Brain microvascular endothelial cell (primary cell): ENCODE measurements around the gene SPATA32.

Experiments
- DNase-seq: peaks from one replicate; pipeline ENCODE4 v3.0.0-alpha.2; 2020
- H3K27ac ChIP-seq: fragments of 250-450 bp; sonication (Bioruptor Pico); 2 replicates; pipeline ENCODE4 v1.5.1; 2020; ENCODE audit warnings: mild to moderate bottlenecking, moderate library complexity
- H3K27me3 ChIP-seq: fragments of 250-450 bp; sonication (Bioruptor Pico); replicated peaks from 2 replicates; pipeline ENCODE4 v1.5.1; 2020; ENCODE audit warnings: mild to moderate bottlenecking
- H3K36me3 ChIP-seq: fragments of 250-450 bp; sonication (Bioruptor Pico); replicated peaks from 2 replicates; pipeline ENCODE4 v1.5.1; 2020; ENCODE audit warnings: mild to moderate bottlenecking
- H3K4me3 ChIP-seq: 2 replicates; pipeline ENCODE4 v1.5.1; 2011; ENCODE audit warnings: low read depth, mild to moderate bottlenecking, control low read depth, low read length, moderate library complexity
- in situ Hi-C: cut with HindIII; loops from 2 replicates; pipeline ENCODE4 v1.10.0; 2017; ENCODE audit warnings: low sequenced_read_pairs, low pct_ligation_motif_present
- TF ChIP-seq, protein P1 (sequence below): IDR thresholded peaks from 2 replicates; pipeline ENCODE4 v1.5.1; 2011; ENCODE audit warnings: low read depth, mild to moderate bottlenecking, moderate library complexity, low read length, control low read depth, inconsistent platforms; ENCODE audit errors: missing control alignments

SPATA32 gene

GRCh38 chr17:45244725-45245656, 16.9 kb downstream of the SPATA32 start:
- TF ChIP-seq, protein P1, sequence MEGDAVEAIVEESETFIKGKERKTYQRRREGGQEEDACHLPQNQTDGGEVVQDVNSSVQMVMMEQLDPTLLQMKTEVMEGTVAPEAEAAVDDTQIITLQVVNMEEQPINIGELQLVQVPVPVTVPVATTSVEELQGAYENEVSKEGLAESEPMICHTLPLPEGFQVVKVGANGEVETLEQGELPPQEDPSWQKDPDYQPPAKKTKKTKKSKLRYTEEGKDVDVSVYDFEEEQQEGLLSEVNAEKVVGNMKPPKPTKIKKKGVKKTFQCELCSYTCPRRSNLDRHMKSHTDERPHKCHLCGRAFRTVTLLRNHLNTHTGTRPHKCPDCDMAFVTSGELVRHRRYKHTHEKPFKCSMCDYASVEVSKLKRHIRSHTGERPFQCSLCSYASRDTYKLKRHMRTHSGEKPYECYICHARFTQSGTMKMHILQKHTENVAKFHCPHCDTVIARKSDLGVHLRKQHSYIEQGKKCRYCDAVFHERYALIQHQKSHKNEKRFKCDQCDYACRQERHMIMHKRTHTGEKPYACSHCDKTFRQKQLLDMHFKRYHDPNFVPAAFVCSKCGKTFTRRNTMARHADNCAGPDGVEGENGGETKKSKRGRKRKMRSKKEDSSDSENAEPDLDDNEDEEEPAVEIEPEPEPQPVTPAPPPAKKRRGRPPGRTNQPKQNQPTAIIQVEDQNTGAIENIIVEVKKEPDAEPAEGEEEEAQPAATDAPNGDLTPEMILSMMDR = no peak
- H3K4me3 ChIP-seq = no peak overlapping the region
- H3K27ac ChIP-seq = no peak overlapping the region
- in situ Hi-C loops = no loop called here
- no peak for DNase-seq
- H3K27me3 ChIP-seq = peaks cover 11% of the 10 kb centered on the region
- H3K36me3 ChIP-seq = no peaks in the 10 kb centered on the region

GRCh38 chr17:45243750-45244149, 18.1 kb downstream of the SPATA32 start:
- Histone ChIP-seq H3K4me3 (no peak overlapping the region), H3K36me3 (no peaks in the 10 kb centered on the region), H3K27me3 (peaks cover 11% of the 10 kb centered on the region), H3K27ac (no peak overlapping the region)
- TF ChIP-seq, protein P1 = no peak
- DNase-seq = no peak
- in situ Hi-C loops = no loop called here

GRCh38 chr17:45242029-45242414, 19.9 kb downstream of the SPATA32 start:
- no peak for DNase-seq
- TF ChIP-seq, protein P1 = no peak
- in situ Hi-C loops = no loop called here
- no peak overlapping the region for H3K27ac ChIP-seq
- H3K36me3 ChIP-seq = no peaks in the 10 kb centered on the region
- H3K27me3 ChIP-seq = peaks cover 11% of the 10 kb centered on the region
- no peak overlapping the region for H3K4me3 ChIP-seq

DNA sequence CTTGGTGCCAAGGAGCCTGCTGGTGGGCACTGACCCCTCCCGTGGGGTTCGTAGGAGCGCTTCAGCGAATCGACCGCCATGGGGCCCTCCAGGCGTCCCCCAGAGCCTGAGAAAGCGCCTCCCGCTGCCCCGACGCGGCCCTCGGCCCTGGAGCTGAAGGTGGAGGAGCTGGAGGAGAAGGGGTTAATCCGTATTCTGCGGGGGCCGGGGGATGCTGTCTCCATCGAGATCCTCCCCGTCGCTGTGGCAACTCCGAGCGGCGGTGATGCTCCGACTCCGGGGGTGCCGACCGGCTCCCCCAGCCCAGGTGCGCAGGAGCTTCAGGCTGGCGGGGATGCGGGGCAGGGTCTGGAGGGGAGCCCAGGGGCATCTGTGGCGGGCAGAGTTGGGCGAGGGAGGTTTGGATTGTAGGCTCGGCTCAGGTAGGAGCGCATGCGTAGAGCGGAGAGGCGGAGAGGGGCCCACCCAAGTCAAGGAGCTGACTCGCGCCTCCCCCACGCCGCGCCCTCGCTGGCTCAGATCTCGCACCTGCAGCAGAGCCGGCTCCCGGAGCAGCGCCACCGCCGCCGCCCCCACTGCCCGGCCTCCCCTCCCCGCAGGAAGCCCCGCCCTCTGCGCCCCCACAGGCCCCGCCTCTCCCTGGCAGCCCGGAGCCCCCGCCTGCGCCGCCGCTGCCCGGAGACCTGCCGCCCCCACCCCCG, 20.4 kb downstream of the SPATA32 start:
- no peak overlapping the region for H3K27ac ChIP-seq
- peaks cover 11% of the 10 kb centered on the region for H3K27me3 ChIP-seq
- H3K4me3 ChIP-seq = peak overlapping the region; percentile 17
- DNase-seq = no peak
- no peaks in the 10 kb centered on the region for H3K36me3 ChIP-seq
- in situ Hi-C loops = no loop called here
- TF ChIP-seq, protein P1 = no peak

DNA sequence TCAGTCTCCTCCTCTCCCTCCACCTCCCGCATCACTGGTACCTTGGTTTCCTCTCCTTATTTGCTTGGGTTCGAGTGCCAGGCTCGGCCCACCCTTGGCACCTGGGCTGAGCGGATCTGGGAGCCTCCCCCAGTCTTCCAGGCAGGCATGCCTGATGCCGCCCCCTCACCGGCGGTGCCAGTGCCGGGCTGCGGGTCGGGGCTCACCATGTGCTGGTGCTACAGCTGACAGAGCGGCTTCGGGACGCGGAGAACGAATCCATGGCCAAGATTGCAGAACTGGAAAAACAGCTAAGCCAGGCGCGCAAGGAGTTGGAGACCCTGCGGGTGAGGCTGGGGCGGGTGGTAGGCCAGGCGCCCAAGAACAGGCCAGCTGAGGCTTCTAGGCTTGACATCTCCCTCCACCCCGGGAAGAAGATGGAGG, 21.0 kb downstream of the SPATA32 start:
- DNase-seq = no peak
- Histone ChIP-seq H3K27ac (no peak overlapping the region), H3K36me3 (no peaks in the 10 kb centered on the region), H3K27me3 (peaks cover 11% of the 10 kb centered on the region), H3K4me3 (no peak overlapping the region)
- TF ChIP-seq, protein P1 = no peak
- in situ Hi-C loops = no loop called here
